A549 treated with Mapracorat at 1 μM for 4 hours (cell line): ENCODE measurements around the gene OR5AR1. TPM values are rescaled to one million over a fixed set of nuclear protein-coding genes. Genes with fewer than 3 reads are reported as not detected.

Source experiments
- total RNA-seq: library from RNA; stranded (reverse); fragments of 200-300 nt; extraction: Qiagen RNA extraction; gene quantifications from 5 replicates; pipeline ENCODE4 v1.2.3, GENCODE V29; 2022

Gene OR5AR1
- total RNA-seq = not detected in 5 replicates

GRCh38 chr11:56663386-56663785 lies at the start of gene OR5AR1:
Gene OR5AR1 (plus strand): TSS chr11:56663686. CDS start chr11:56663686, 0 bp downstream.

GRCh38 chr11:56642339-56642738 lies 21.1 kb upstream of the OR5AR1 start, which contains the start of gene OR5AP2:
Gene OR5AP2 (minus strand): TSS chr11:56642439. CDS start chr11:56642439, 0 bp downstream.

GRCh38 chr11:56698795-56699194 lies 35.3 kb downstream of the OR5AR1 start, which contains the start of gene OR9G1:
Gene OR9G1 (plus strand): TSS chr11:56699095. CDS start chr11:56700388, 1,293 bp downstream.

Other genes with a start within 250 kb of the OR5AR1 start
- not detected in 5 replicates for gene OR5M3, start 190.3 kb upstream of the OR5AR1 start, total RNA-seq
- gene OR5M8, start 172.3 kb upstream of the OR5AR1 start, total RNA-seq = not detected in 5 replicates
- gene OR5M11, start 120.4 kb upstream of the OR5AR1 start, total RNA-seq = not detected in 5 replicates
- not detected in 5 replicates for gene OR5M10, start 86.0 kb upstream of the OR5AR1 start, total RNA-seq
- gene OR5M1, start 48.8 kb upstream of the OR5AR1 start, total RNA-seq = not detected in 5 replicates
- gene OR5AP2, start 21.2 kb upstream of the OR5AR1 start, total RNA-seq = not detected in 5 replicates
- gene OR9G1, start 35.4 kb downstream of the OR5AR1 start, total RNA-seq = not detected in 5 replicates
- not detected in 5 replicates for gene OR9G4, start 85.0 kb downstream of the OR5AR1 start, total RNA-seq